Measurements from ENCODE around the gene COL13A1. TPM values are rescaled to one million over a fixed set of nuclear protein-coding genes. Genes with fewer than 3 reads are reported as not detected.

COL13A1 gene
- total RNA-seq, 1 donor from 2014 or later, result 20.1 TPM

- no peak for DNase-seq (ENCODE audit: extremely low read depth, low read depth, low spot score)
Observed at GRCh38 chr10:69996611-69997010, 194.9 kb downstream of the COL13A1 start.

DNA sequence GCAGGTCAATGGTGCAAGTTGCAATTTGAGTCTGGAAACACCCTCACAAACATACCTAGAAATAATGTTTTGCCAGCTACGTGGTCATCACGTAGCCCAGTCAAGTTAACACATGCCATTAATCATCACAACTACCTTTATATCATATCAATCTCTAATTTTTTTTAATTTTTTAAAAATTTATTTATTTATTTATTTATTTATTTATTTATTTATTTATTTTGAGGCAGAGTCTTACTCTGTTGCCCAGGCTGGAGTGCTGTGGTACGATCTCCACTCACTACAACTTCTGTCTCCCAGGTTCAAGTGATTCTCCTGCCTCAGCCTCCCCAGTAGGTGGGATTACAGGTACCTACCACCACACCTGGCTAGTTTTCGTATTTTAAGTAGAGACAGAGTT lies 198.6 kb downstream of the COL13A1 start:
- DNase-seq (ENCODE audit: extremely low read depth, low read depth, low spot score), result no peak

GRCh38 chr10:70007116-70007820 lies 205.6 kb downstream of the COL13A1 start:
- DNase-seq (ENCODE audit: extremely low read depth, low read depth, low spot score), result no peak

Other genes starting within 250 kb of the COL13A1 start
- not detected in 2 replicates for gene NEUROG3, start 228.5 kb upstream of the COL13A1 start, total RNA-seq
- gene FAM241B, start 171.7 kb upstream of the COL13A1 start, total RNA-seq, result 1.6 and 1.8 TPM in 2 replicates

Data from glomerular endothelial cell (primary cell).